GM12878 (cell line): ENCODE data around the gene C17orf113. TPM values are rescaled to one million over a fixed set of nuclear protein-coding genes. Genes with fewer than 3 reads are reported as not detected.

Experiments used
- ATAC-seq: fragments of 200-7000 bp; cut with Tn5 transposase; 3 replicates; pipeline ENCODE4 v1.9.1; 2020; ENCODE audit warnings: mild to moderate bottlenecking, moderate library complexity
- BruUV-seq: library from RNA; stranded (reverse); fragments of 400-500 nt; replicated peaks from 2 replicates; lab custom pipeline; 2021; lab: Mats Ljungman, UMichigan
- CTCF ChIA-PET: fragments of 300-600 bp; sonication (Branson Sonifier 250); formaldehyde crosslinking; extraction: SDS; loops from one replicate; lab custom pipeline; 2021; ENCODE audit warnings: inconsistent platforms; lab: Yijun Ruan, JAX
- POLR2A ChIA-PET: fragments of 350-600 bp; formaldehyde crosslinking; extraction: SDS; loops from one replicate; lab custom pipeline; 2021; ENCODE audit warnings: inconsistent platforms; lab: Charles Lee
- RAD21 ChIA-PET: fragments of 300-600 bp; sonication (Branson Sonifier 250); formaldehyde crosslinking; loops from one replicate; lab custom pipeline; 2023; ENCODE audit warnings: antibody characterized with exemption; ENCODE audit not compliant: unreplicated experiment; lab: Charles Lee
- SMC1A ChIA-PET: fragments of 300-600 bp; sonication (Branson Sonifier 250); formaldehyde crosslinking; loops from one replicate; lab custom pipeline; 2023; ENCODE audit not compliant: unreplicated experiment, uncharacterized antibody; lab: Charles Lee
- DNase-seq: peaks from one replicate; pipeline ENCODE4 v3.0.0-alpha.2; 2011; ENCODE audit warnings: low read depth, low spot score
- FAIRE-seq: peaks from 3 replicates; lab custom pipeline; 2011; peaks lifted over from hg19 to GRCh38; lab: Jason Lieb, UNC
- H2AFZ ChIP-seq: 2 replicates; pipeline ENCODE4 v1.6.0; 2011; ENCODE audit warnings: low read depth, low read length, control low read depth; ENCODE audit not compliant: control insufficient read depth
- H3K27ac ChIP-seq: 2 replicates; pipeline ENCODE4 v1.5.1; 2011; ENCODE audit warnings: control low read depth; ENCODE audit not compliant: control insufficient read depth, insufficient read depth
- H3K27me3 ChIP-seq, 2 experiments: replicated peaks in 1 of 2; 2 replicates each; pipeline versions ENCODE4 v1.6.0 to v1.6.1; 2011; ENCODE audit warnings: low read length in 1 of 2; ENCODE audit not compliant: control insufficient read depth in 2 of 2, insufficient read depth in 2 of 2
- H3K36me3 ChIP-seq, 2 experiments: 2 replicates each; pipeline ENCODE4 v1.5.1; 2011; ENCODE audit warnings: low read length in 1 of 2; ENCODE audit not compliant: control insufficient read depth in 2 of 2, insufficient read depth in 2 of 2
- H3K4me1 ChIP-seq: 2 replicates; pipeline ENCODE4 v1.6.1; 2011; ENCODE audit warnings: mild to moderate bottlenecking, low read length, moderate library complexity, mixed read lengths; ENCODE audit not compliant: control insufficient read depth, insufficient read depth
- H3K4me2 ChIP-seq: 2 replicates; pipeline ENCODE4 v1.6.0; 2011; ENCODE audit warnings: control low read depth; ENCODE audit not compliant: control insufficient read depth, insufficient read depth
- H3K4me3 ChIP-seq: fragments of 200-600 bp; sonication (generic); 2 replicates; pipeline ENCODE4 v1.5.1; 2016
- H3K79me2 ChIP-seq: 2 replicates; pipeline ENCODE4 v1.6.0; 2011; ENCODE audit warnings: low read length; ENCODE audit not compliant: control insufficient read depth, insufficient read depth
- H3K9ac ChIP-seq: 2 replicates; pipeline ENCODE4 v1.8.0; 2011; ENCODE audit warnings: low read length, control low read depth, mixed read lengths; ENCODE audit not compliant: control insufficient read depth, insufficient read depth
- H3K9me3 ChIP-seq: replicated peaks from 3 replicates; pipeline ENCODE4 v1.5.1; 2011; ENCODE audit warnings: mild to moderate bottlenecking, low read length; ENCODE audit not compliant: control insufficient read depth, insufficient read depth
- H4K20me1 ChIP-seq: 2 replicates; pipeline ENCODE4 v1.6.0; 2011; ENCODE audit not compliant: control insufficient read depth, insufficient read depth
- BACH1 ChIP-seq: fragments of 450-650 bp; IDR thresholded peaks from 2 replicates; pipeline ENCODE4 v1.6.1; 2017; ENCODE audit warnings: mild to moderate bottlenecking, borderline replicate concordance
- CBX3 ChIP-seq: fragments of 200-600 bp; sonication (generic); IDR thresholded peaks from 2 replicates; pipeline ENCODE4 v1.6.1; 2016; ENCODE audit warnings: low read depth, borderline replicate concordance
- EGR1 ChIP-seq, 2 experiments: IDR thresholded peaks; 1 replicate in 1 of 2; 2 replicates in 1 of 2; pipeline ENCODE4 v1.6.1; 2011 to 2012; ENCODE audit warnings: low read depth in 2 of 2, low read length in 2 of 2, borderline replicate concordance in 1 of 2, mild to moderate bottlenecking in 1 of 2, moderate library complexity in 1 of 2
- ETV6 ChIP-seq, 2 experiments: fragments of 450-650 bp in 1 of 2; IDR thresholded peaks in 1 of 2; conservative IDR thresholded peaks in 1 of 2; 2 replicates each; pipeline ENCODE4 v1.6.1; 2014; ENCODE audit warnings: antibody characterized with exemption in 1 of 2, borderline replicate concordance in 1 of 2, low read depth in 1 of 2, mild to moderate bottlenecking in 1 of 2, moderate library complexity in 1 of 2
- MYC ChIP-seq: IDR thresholded peaks from 2 replicates; pipeline ENCODE4 v1.6.1; 2011; ENCODE audit warnings: mild to moderate bottlenecking, low read length, moderate library complexity, inconsistent platforms; ENCODE audit not compliant: insufficient read depth, insufficient replicate concordance, insufficient read length, severe bottlenecking
- NBN ChIP-seq: fragments of 450-650 bp; IDR thresholded peaks from 2 replicates; pipeline ENCODE4 v1.6.1; 2016
- PAX5 ChIP-seq: IDR thresholded peaks from 2 replicates; pipeline ENCODE4 v1.6.1; 2011; ENCODE audit warnings: low read depth, low read length, borderline replicate concordance
- RB1 ChIP-seq: fragments of 450-650 bp; formaldehyde crosslinking; IDR thresholded peaks from 2 replicates; pipeline ENCODE4 v1.6.1; 2017; ENCODE audit warnings: mild to moderate bottlenecking, borderline replicate concordance
- SMARCA5 ChIP-seq: fragments of 450-650 bp; IDR thresholded peaks from 2 replicates; pipeline ENCODE4 v1.6.1; 2017; ENCODE audit warnings: mild to moderate bottlenecking
- WGBS: methylation state at CpG from one replicate; pipeline ENCODE4 v1.1.6; 2016; ENCODE audit warnings: low lambda C conversion rate; ENCODE audit not compliant: insufficient replicate concordance, insufficient coverage; ENCODE audit errors: missing lambda C conversion rate; 5-methylcytosine and 5-hydroxymethylcytosine counted together
- in situ Hi-C: fragments of 300-500 bp; cut with MboI; formaldehyde crosslinking; loops from 9 replicates; pipeline ENCODE4 v1.14.3; 2018; ENCODE audit warnings: mixed read lengths
- intact Hi-C: fragments of 100-400 bp; cut with micrococcal nuclease; formaldehyde crosslinking; loops from one replicate; pipeline ENCODE4 v1.14.2; 2022; ENCODE audit not compliant: unreplicated experiment
- polyA plus RNA-seq, 11 experiments: library from polyadenylated mRNA; depleted of rRNA in 4 of 11; unstranded in 6 of 11; stranded (reverse) in 5 of 11; fragments of >200 nt; fragmentation: Nextera tagmentation in 4 of 11; fragmentation: Illumina TruSeq in 1 of 11; extraction: Ambion mirVana in 4 of 11; extraction: Trizol in 1 of 11; gene quantifications; 1 replicate in 1 of 11; 2 replicates in 10 of 11; pipeline versions ENCODE4 v1.2.1 to v1.2.3, GENCODE V29; 2011 to 2016; ENCODE audit warnings: inconsistent platforms in 2 of 11, missing spikeins in 2 of 11, low read depth in 1 of 11
- total RNA-seq, 4 experiments: library from RNA; depleted of rRNA in 3 of 4; stranded (reverse); fragments of >200 nt in 3 of 4; fragmentation: Illumina TruSeq in 1 of 4; extraction: Trizol in 1 of 4; gene quantifications; 2 replicates each; pipeline versions ENCODE4 v1.2.1 to v1.2.3, GENCODE V29; 2013 to 2021
- TF ChIP-seq, protein P1 (sequence below): IDR thresholded peaks from 2 replicates; pipeline ENCODE4 v1.6.1; 2012; ENCODE audit warnings: low read depth, low read length, improper control_type of control experiment
- TF ChIP-seq, protein P2 (sequence below): IDR thresholded peaks from 2 replicates; pipeline ENCODE4 v1.6.1; 2011; ENCODE audit warnings: borderline replicate concordance, low read depth, mild to moderate bottlenecking, moderate library complexity, mixed read lengths, low read length; ENCODE audit not compliant: insufficient read depth; ENCODE audit errors: extremely low read length
- TF ChIP-seq, protein P3 (sequence below): fragments of 150-350 bp; IDR thresholded peaks from 2 replicates; pipeline ENCODE4 v1.6.1; 2016; ENCODE audit warnings: low read depth, low read length

Gene C17orf113
- total and polyA plus RNA-seq, 10 of the 15 experiments (the other 5 are each of a cell fraction or from before 2014, with no cell fraction given) = 0.03 to 0.17 (median 0.08) TPM; not detected in 3

DNA sequence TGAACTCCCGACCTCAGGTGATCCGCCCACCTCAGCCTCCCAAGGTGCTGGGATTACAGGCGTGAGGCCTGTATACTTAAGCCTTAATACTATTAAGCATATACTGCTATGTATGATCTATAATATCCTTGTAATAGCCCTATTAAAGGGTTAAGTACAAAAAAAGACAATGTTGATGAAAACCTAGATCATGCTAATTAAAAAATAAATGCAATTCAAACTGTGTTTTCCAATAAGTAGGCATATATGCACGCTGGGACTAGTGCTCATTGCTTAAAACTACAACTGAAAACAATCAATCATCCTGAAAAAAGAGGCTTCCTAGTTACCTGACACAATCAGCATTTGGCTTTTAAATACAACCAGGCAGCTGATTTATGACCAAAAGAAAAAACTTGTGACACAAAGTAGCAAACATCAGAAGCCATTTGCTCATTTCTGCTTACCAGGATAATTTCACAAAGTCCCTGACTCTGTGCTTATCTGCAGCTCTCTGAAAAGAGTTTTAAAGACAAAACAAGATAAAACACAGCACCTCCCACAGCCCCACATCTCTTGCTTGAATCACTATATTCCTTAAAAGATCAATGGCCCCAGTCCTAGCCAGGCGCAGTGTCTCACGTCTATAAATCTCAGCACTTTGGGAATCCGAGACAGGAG lies 36.8 kb upstream of the C17orf113 start:
- TF ChIP-seq MYC (no peak), BACH1 (no peak), CBX3 (no peak), NBN (no peak), PAX5 (no peak), SMARCA5 (no peak), RB1 (no peak), ETV6 (conservative IDR thresholded peaks at IDR 0.05 in 1 of 2, IDR thresholded peaks at IDR 0.05 in 1 of 2; ENCODE audit: borderline replicate concordance in 1 of 2, low read depth in 1 of 2) (no peak), EGR1 (IDR thresholded peaks at IDR 0.05; ENCODE audit: borderline replicate concordance in 1 of 2, low read depth in 2 of 2, low read length in 2 of 2) (no peak)
- TF ChIP-seq, protein P1, sequence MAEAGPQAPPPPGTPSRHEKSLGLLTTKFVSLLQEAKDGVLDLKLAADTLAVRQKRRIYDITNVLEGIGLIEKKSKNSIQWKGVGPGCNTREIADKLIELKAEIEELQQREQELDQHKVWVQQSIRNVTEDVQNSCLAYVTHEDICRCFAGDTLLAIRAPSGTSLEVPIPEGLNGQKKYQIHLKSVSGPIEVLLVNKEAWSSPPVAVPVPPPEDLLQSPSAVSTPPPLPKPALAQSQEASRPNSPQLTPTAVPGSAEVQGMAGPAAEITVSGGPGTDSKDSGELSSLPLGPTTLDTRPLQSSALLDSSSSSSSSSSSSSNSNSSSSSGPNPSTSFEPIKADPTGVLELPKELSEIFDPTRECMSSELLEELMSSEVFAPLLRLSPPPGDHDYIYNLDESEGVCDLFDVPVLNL = no peak
- TF ChIP-seq, protein P2, sequence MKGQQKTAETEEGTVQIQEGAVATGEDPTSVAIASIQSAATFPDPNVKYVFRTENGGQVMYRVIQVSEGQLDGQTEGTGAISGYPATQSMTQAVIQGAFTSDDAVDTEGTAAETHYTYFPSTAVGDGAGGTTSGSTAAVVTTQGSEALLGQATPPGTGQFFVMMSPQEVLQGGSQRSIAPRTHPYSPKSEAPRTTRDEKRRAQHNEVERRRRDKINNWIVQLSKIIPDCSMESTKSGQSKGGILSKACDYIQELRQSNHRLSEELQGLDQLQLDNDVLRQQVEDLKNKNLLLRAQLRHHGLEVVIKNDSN = no peak
- TF ChIP-seq, protein P3, sequence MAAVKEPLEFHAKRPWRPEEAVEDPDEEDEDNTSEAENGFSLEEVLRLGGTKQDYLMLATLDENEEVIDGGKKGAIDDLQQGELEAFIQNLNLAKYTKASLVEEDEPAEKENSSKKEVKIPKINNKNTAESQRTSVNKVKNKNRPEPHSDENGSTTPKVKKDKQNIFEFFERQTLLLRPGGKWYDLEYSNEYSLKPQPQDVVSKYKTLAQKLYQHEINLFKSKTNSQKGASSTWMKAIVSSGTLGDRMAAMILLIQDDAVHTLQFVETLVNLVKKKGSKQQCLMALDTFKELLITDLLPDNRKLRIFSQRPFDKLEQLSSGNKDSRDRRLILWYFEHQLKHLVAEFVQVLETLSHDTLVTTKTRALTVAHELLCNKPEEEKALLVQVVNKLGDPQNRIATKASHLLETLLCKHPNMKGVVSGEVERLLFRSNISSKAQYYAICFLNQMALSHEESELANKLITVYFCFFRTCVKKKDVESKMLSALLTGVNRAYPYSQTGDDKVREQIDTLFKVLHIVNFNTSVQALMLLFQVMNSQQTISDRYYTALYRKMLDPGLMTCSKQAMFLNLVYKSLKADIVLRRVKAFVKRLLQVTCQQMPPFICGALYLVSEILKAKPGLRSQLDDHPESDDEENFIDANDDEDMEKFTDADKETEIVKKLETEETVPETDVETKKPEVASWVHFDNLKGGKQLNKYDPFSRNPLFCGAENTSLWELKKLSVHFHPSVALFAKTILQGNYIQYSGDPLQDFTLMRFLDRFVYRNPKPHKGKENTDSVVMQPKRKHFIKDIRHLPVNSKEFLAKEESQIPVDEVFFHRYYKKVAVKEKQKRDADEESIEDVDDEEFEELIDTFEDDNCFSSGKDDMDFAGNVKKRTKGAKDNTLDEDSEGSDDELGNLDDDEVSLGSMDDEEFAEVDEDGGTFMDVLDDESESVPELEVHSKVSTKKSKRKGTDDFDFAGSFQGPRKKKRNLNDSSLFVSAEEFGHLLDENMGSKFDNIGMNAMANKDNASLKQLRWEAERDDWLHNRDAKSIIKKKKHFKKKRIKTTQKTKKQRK = no peak
- Histone ChIP-seq H3K4me3 (no peak overlapping the region), H3K9me3 (no peaks in the 10 kb centered on the region), H3K4me1 (no peaks in the 10 kb centered on the region), H4K20me1 (no peaks in the 10 kb centered on the region), H3K27ac (no peak overlapping the region), H3K36me3 (no peaks in the 10 kb centered on the region), H3K9ac (no peak overlapping the region), H3K27me3 (no peaks in the 10 kb centered on the region; a peak in 2 of 4 replicates), H3K79me2 (no peaks in the 10 kb centered on the region), H3K4me2 (no peak overlapping the region), H2AFZ (no peak overlapping the region)
- DNase-seq (no peak), ATAC-seq (no peak), FAIRE-seq (no peak)
- RAD21 ChIA-PET = no interaction called here
- CTCF ChIA-PET = interaction anchor here (2.1 to 3.0 kb wide), 2 partner anchors 14 to 20 kb away, joined by 6 to 10 read pairs; no protein-coding TSS in a partner anchor
- intact Hi-C loops (no loop called here), in situ Hi-C loops (no loop called here)
- POLR2A ChIA-PET = no interaction called here
- SMC1A ChIA-PET = no interaction called here
- no TSS peak for BruUV-seq
- WGBS = 38% methylated on average over 7 of the region's 7 CpGs
